HG03045 (cell line): ENCODE measurements around the gene LMTK2.
A peak's percentile ranks its signal among the peaks of the same experiment; 100 is the strongest.

Source experiments
- ATAC-seq: cut with Tn5 transposase; IDR thresholded peaks from one replicate; pipeline ENCODE4 v1.9.1; 2021; ENCODE audit warnings: mild to moderate bottlenecking, moderate library complexity; ENCODE audit not compliant: unreplicated experiment

The LMTK2 gene

DNA sequence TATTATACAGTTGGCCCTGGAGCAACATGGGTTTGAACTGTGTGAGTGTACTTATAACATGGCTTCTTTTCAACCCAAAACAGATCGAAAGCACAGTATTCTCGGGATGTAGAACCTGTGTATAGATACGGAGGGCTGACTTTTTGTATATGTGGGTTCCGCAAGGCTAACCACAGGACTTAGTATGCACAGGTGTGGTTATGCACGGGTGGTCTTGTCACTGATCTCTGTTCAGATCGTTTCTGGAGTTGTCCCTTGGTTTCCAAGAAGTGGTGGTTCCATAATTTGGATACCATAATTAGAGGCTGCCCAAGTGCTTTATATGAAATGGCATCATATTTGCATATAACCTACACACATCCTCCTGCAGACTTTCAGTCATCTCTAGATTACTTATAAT, 93.7 kb downstream of the LMTK2 start:
- peak; percentile 32 for ATAC-seq

GRCh38 chr7:98202367-98203195, 95.9 kb downstream of the LMTK2 start:
- peak; percentile 92 for ATAC-seq

DNA sequence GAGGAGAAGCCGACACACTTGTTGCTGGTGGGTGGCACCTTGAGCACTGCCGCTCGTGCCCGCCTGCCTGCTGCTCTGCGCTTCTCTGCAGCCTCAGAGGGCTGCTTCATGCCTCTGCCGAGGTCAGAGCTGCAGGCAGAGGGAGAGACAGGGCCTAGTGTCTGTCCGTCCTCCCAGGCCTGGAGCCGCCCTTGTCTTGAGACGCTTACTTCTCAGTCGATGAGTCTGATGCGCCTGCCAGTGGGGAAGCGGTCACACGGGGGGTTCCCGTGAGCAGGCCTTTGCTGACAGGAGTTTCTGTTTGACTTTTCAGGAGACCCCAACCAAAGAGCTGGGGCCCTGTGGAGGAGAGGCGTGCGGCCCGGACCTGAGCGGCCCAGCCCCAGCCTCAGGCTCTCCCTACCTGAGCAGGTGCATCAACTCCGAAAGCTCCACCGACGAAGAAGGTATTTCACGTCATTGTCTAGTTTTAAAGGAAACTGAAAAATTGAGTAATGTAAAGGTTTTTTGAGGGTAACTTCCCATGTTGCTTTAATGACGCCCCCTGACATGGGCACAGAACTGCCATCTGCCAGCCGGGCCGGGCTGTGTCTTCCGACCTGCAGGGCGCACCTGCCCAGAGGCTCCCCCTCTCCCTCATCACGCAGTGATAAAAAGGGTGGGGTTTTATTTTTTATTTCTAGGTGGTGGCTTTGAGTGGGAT, 96.8 kb downstream of the LMTK2 start:
- peak; percentile 42 for ATAC-seq

DNA sequence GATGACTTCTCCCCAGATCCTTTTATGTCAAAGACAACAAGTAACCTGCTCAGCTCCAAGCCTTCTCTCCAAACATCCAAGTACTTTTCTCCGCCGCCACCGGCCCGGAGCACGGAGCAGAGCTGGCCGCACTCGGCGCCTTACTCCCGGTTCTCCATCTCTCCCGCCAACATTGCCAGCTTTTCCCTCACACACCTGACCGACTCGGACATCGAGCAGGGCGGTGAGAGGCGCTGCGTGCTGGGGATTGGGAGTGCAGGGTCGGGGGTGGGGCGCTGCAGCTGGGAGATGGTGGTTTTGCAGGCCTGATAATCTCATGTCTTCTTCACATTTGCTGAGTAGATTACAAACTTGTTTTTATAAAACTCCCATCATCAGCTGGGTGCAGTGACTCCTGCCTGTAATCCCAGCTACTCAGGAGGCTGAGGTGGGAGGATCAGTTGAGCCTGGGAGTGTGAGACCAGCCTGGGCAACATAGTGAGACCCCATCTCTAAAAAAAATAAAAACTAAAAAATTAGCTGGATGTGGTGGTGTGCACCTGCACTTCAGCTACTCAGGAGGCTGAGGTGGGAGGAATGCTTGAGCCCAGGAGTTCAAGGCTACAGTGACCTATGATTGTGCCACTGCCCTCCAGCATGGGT, 97.4 kb downstream of the LMTK2 start:
- ATAC-seq, result no peak

DNA sequence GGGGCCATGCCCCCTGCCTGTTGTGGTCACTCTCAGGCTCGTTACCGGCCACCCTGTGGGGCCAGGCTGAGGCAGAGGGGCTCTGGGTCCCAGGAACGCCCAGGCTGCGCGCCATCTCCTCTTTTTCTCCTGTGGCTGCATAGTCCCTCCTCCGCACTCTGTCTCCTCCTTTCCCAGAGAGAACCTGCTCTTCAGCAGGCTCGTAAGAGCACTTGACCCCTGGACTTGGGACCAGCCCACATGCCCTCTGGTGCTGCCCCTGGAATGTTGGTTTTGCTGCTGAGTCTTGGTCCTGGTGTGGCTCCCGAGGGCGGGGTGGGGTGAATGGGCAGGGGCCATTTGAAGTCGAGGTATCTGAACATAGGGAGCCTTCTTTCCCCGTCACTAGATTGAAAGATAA, 98.0 kb downstream of the LMTK2 start:
- no peak for ATAC-seq

DNA sequence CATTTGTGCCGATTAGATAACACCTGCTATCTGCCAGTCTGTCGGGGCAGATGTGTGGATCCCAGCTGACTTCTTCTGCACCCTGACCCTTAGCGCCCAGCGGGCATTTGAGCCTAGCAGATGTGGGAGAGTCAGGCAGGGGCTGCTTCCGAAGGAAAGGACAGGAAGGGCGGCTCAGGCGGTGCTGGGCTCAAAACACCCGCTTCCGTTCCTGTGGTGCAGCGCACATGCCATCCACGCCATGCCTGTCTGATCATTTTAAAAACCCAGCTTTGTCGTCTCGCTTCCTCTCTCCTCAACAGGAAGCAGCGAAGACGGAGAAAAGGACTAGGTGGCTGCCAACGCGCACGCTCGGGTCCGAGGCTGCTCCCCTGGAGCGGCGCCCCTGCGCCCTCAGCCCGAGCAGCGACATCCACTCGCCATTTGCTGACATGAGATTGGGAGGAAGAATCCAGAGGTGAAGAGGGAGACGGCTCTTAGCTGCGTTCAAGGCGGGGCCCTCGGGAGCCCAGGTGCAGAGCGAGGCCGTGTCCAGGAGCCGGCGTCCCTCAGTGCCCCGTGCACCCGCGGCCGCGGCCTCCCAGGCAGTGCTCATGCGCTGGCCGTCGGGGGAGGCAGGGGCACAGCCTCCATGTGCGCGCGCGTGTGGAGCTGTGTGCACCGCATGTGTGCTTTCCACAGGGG, 98.6 kb downstream of the LMTK2 start:
- no peak for ATAC-seq

- ATAC-seq, result no peak
Observed at GRCh38 chr7:98206451-98207330, 100.0 kb downstream of the LMTK2 start.

- no peak for ATAC-seq
Observed at GRCh38 chr7:98209166-98209920, 102.7 kb downstream of the LMTK2 start.

DNA sequence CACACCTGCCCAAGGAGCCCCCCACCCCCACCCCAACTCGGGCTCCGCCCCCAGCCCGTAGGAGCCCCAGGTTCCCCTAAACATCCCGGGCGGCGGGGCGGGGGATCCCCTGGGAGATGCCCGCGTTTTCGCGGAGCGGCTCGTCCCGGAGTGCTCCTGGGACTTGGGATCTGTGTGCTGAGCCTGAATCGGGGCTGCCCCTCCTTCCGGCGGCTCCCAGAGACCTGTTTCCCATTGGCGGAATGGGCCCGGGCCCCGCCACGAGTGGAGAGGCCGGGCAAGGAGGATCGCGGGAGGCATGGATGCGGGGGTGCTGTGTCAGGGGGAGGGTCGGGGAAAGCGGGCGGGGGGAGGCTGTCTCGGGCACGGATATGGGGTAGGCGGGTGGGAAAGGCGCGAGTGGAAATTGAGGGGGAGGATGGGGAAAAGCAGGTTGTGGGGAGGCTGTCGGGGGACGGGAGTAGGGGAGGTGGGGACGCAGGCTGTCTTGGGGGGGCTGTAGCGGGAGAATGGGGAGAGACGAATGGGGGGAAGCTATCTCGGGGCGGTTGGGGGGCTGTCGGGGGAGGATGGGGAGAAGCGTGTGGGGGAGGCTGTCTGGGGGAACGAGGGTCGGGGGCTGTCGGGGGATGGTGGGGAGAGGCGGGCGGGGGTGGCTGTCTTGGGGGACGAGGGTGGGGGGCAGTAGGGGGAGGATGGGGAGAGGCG, 104.0 kb downstream of the LMTK2 start:
- ATAC-seq, result no peak

- peak; percentile 41 for ATAC-seq
Observed at GRCh38 chr7:98211221-98211675, 104.6 kb downstream of the LMTK2 start, which contains the start of gene BHLHA15. Gene BHLHA15 (plus strand): TSS chr7:98211439. CDS start chr7:98212310, 871 bp downstream.

- peak; percentile 8 for ATAC-seq
Observed at GRCh38 chr7:98211676-98212531, 105.2 kb downstream of the LMTK2 start.

GRCh38 chr7:98212532-98213041, 105.9 kb downstream of the LMTK2 start:
- ATAC-seq, result no peak

DNA sequence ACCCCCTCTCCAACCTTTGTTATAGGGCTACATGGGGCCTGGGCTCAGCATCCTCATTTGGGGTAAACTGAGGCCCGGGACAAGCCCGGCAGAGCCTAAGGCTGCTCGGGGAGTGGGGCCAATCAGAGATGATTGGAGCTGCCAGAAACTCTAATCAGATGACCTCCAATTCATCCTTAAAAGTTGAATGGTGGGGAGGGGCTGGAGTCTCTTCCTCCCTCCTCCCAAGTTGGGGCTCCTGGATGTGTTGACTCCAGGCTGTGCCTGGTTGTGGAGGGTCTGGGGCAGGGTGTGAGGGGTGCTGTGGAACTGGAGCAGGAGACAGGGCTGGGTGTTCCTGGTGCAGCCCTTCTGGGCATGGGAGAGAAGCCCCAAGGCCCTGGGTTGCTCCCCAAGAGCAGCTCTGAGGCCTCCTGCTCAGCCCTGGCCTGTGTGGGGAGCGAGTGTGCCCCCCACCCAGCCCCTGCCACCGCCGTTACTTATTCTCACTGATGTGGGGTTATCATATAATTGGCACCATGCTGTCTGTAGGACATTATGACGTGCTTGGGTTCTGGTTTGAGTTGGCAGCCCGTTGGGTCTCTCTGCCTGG, 106.7 kb downstream of the LMTK2 start:
- no peak for ATAC-seq

GRCh38 chr7:98213888-98214810, 107.5 kb downstream of the LMTK2 start:
- ATAC-seq, result no peak

DNA sequence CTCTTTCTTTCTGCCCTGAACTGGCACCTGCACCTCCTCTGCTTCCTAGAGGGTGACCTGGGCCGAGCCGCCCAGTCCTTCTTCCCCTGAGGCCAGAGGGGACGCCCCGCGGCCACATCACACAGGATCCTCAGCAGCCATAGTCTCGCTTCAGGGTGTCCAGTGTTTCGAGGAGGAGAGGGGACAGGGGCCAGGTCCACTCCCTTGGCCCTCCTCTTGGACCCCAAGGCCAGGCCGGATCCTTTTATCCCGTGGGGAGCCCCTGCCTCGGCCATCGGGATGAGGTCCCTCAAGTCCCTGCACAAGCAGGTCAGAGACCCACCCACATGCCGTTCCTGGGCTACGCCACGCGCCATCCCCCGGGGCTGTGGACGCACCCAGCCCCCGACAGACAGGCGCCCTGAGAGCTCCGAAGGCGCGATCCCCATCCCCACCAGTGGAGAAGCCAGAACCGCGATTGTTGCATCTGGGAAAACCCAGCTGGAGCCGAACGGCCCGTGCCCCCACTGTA, 108.2 kb downstream of the LMTK2 start:
- ATAC-seq, result no peak
